Mammary epithelial cell (primary cell): ENCODE results near the gene TRAF3IP1.

ENCODE experiments used
- EZH2 ChIP-seq: IDR thresholded peaks from 2 replicates; pipeline ENCODE4 v1.6.1; 2012; ENCODE audit warnings: low read length, inconsistent platforms, borderline replicate concordance
- TF ChIP-seq, protein P1 (sequence below), 2 donors: IDR thresholded peaks in 1 of 2; conservative IDR thresholded peaks in 1 of 2; 2 replicates each; pipeline ENCODE4 v1.5.1; 2011 to 2012; ENCODE audit warnings: inconsistent platforms in 2 of 2, low read length in 2 of 2, mild to moderate bottlenecking in 2 of 2, control low read depth in 1 of 2, low read depth in 1 of 2; ENCODE audit not compliant: insufficient read depth in 1 of 2; ENCODE audit errors: extremely low read depth in 1 of 2

DNA sequence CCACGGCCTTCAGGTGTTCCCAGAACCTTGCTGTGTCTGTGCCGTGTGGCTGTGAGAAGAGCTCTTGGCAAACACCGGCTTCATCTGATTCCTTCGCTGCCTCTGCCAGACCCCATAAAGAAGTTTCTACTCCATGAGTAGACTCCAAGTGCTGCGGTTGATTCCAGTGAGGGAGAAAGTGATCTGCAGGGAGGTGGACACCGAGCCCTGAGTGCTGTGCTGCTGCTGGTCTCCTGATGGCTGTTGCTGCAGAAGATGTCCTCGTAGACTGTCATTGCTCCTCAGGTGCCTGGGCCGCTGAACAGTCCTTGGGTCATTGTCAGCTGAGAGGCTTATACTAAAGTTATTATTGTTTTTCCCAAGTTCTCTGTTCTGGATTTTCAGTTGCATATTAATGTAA lies 126.1 kb downstream of the TRAF3IP1 start:
- TF ChIP-seq, protein P1, sequence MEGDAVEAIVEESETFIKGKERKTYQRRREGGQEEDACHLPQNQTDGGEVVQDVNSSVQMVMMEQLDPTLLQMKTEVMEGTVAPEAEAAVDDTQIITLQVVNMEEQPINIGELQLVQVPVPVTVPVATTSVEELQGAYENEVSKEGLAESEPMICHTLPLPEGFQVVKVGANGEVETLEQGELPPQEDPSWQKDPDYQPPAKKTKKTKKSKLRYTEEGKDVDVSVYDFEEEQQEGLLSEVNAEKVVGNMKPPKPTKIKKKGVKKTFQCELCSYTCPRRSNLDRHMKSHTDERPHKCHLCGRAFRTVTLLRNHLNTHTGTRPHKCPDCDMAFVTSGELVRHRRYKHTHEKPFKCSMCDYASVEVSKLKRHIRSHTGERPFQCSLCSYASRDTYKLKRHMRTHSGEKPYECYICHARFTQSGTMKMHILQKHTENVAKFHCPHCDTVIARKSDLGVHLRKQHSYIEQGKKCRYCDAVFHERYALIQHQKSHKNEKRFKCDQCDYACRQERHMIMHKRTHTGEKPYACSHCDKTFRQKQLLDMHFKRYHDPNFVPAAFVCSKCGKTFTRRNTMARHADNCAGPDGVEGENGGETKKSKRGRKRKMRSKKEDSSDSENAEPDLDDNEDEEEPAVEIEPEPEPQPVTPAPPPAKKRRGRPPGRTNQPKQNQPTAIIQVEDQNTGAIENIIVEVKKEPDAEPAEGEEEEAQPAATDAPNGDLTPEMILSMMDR (conservative IDR thresholded peaks at IDR 0.05 in 1 of 2, IDR thresholded peaks at IDR 0.05 in 1 of 2; ENCODE audit: extremely low read depth in 1 of 2, insufficient read depth in 1 of 2, low read depth in 1 of 2, low read length in 2 of 2), result no peak
- no peak for TF ChIP-seq EZH2
